Natural killer cell treated with Interleukin-12 subunit alpha and Interleukin-12 subunit beta and Interleukin-15 and Interleukin-18, amount 100 ng/mL, for 72 hours (primary cell): ENCODE results near the gene VTI1A. TPM values are rescaled to one million over a fixed set of nuclear protein-coding genes. Genes with fewer than 3 reads are reported as not detected.
"Not testable (repeated sequence)": the region's sequence is repeated elsewhere in the genome, so short reads cannot be mapped to it uniquely, and the experiment has no call there.

Experiments
- ATAC-seq, 2 donors: fragments of 150-1000 bp; cut with Tn5 transposase in 1 of 2; sonication (Bioruptor Pico), chemical (Tn5 transposase) in 1 of 2; 2 replicates each; pipeline ENCODE4 v1.10.0; 2021
- DNase-seq: peaks from one replicate; pipeline ENCODE4 v3.0.0; 2022; ENCODE audit warnings: low spot score
- H3K27ac Mint-ChIP-seq, 2 donors: 1 replicate in 1 of 2; 2 replicates in 1 of 2; pipeline ENCODE4 v1.8.0; 2022; ENCODE audit warnings: mixed read lengths in 2 of 2, mild to moderate bottlenecking in 1 of 2, moderate library complexity in 1 of 2
- H3K27me3 Mint-ChIP-seq, 2 donors: 1 replicate in 1 of 2; 2 replicates in 1 of 2; pipeline ENCODE4 v1.8.0; 2022; ENCODE audit warnings: mixed read lengths in 2 of 2
- H3K36me3 Mint-ChIP-seq: one replicate; pipeline ENCODE4 v1.8.0; 2022; ENCODE audit warnings: mixed read lengths
- H3K4me1 Mint-ChIP-seq, 2 donors: 1 replicate in 1 of 2; 2 replicates in 1 of 2; pipeline ENCODE4 v1.8.0; 2022; ENCODE audit warnings: low read depth in 2 of 2, mixed read lengths in 2 of 2, mild to moderate bottlenecking in 1 of 2
- H3K4me3 Mint-ChIP-seq: one replicate; pipeline ENCODE4 v1.8.0; 2022; ENCODE audit warnings: mixed read lengths
- H3K9me3 Mint-ChIP-seq: 2 replicates; pipeline ENCODE4 v1.8.0; 2022; ENCODE audit warnings: mixed read lengths
- total RNA-seq, 2 donors: library from RNA; stranded (reverse); gene quantifications; one replicate each; pipeline ENCODE4 v1.2.3, GENCODE V29; 2022

Gene VTI1A
- total RNA-seq, 2 donors from 2014 or later = 51.9 to 90.5 TPM

GRCh38 chr10:112721080-112721698 lies 274.2 kb downstream of the VTI1A start:
- no peak for ATAC-seq
- no peak overlapping the region for H3K4me3 Mint-ChIP-seq
- H3K27me3 Mint-ChIP-seq = no peaks in the 10 kb centered on the region
- H3K9me3 Mint-ChIP-seq = no peaks in the 10 kb centered on the region
- no peak overlapping the region for H3K27ac Mint-ChIP-seq
- H3K4me1 Mint-ChIP-seq = no peaks in the 10 kb centered on the region
- no peaks in the 10 kb centered on the region for H3K36me3 Mint-ChIP-seq
- DNase-seq = no peak

- DNase-seq (no peak), ATAC-seq (no peak)
- no peaks in the 10 kb centered on the region for H3K9me3 Mint-ChIP-seq
- no peaks in the 10 kb centered on the region for H3K4me1 Mint-ChIP-seq
- no peak overlapping the region for H3K4me3 Mint-ChIP-seq
- no peaks in the 10 kb centered on the region for H3K36me3 Mint-ChIP-seq
- no peak overlapping the region for H3K27ac Mint-ChIP-seq
- no peaks in the 10 kb centered on the region for H3K27me3 Mint-ChIP-seq
These were observed 275.7 kb downstream of the VTI1A start for GRCh38 chr10:112722758-112723157.

- Mint-ChIP-seq H3K27ac (no peak overlapping the region), H3K4me3 (no peak overlapping the region), H3K36me3 (no peaks in the 10 kb centered on the region), H3K9me3 (no peaks in the 10 kb centered on the region), H3K4me1 (no peaks in the 10 kb centered on the region), H3K27me3 (no peaks in the 10 kb centered on the region)
- ATAC-seq = no peak
- DNase-seq = no peak
These were observed 276.9 kb downstream of the VTI1A start for GRCh38 chr10:112723876-112724275.

GRCh38 chr10:112724404-112724991 lies 277.5 kb downstream of the VTI1A start:
- no peak for ATAC-seq
- no peak overlapping the region for H3K27ac Mint-ChIP-seq

GRCh38 chr10:112728118-112728883 lies 281.3 kb downstream of the VTI1A start:
- no peak for DNase-seq

More at GRCh38 chr10:112724404-112724991, 277.5 kb downstream of the VTI1A start:
- Mint-ChIP-seq H3K4me3 (no peak overlapping the region), H3K4me1 (no peaks in the 10 kb centered on the region), H3K27me3 (no peaks in the 10 kb centered on the region), H3K36me3 (no peaks in the 10 kb centered on the region), H3K9me3 (no peaks in the 10 kb centered on the region)
- DNase-seq = no peak

GRCh38 chr10:112728997-112729396 lies 282.0 kb downstream of the VTI1A start:
- H3K4me3 Mint-ChIP-seq = no peak overlapping the region
- ATAC-seq = no peak
- DNase-seq = no peak
- H3K4me1 Mint-ChIP-seq = peaks cover 0 to 1% of the 10 kb centered on the region in 2 donors
- H3K27me3 Mint-ChIP-seq = no peaks in the 10 kb centered on the region
- no peaks in the 10 kb centered on the region for H3K9me3 Mint-ChIP-seq
- no peaks in the 10 kb centered on the region for H3K36me3 Mint-ChIP-seq
- no peak overlapping the region for H3K27ac Mint-ChIP-seq

More at GRCh38 chr10:112728118-112728883, 281.3 kb downstream of the VTI1A start:
- H3K27ac Mint-ChIP-seq = no peak overlapping the region
- no peak overlapping the region for H3K4me3 Mint-ChIP-seq
- no peaks in the 10 kb centered on the region for H3K36me3 Mint-ChIP-seq
- no peak for ATAC-seq
- no peaks in the 10 kb centered on the region for H3K4me1 Mint-ChIP-seq
- H3K9me3 Mint-ChIP-seq = no peaks in the 10 kb centered on the region
- no peaks in the 10 kb centered on the region for H3K27me3 Mint-ChIP-seq

- H3K4me1 Mint-ChIP-seq, ATAC-seq: not testable (repeated sequence)
These were observed 284.4 kb downstream of the VTI1A start for GRCh38 chr10:112731450-112731849.

GRCh38 chr10:112732277-112732921 lies 285.4 kb downstream of the VTI1A start:
- ATAC-seq (no peak), DNase-seq (no peak)
- Mint-ChIP-seq H3K36me3 (no peaks in the 10 kb centered on the region), H3K27me3 (no peaks in the 10 kb centered on the region), H3K4me1 (peaks cover 0 to 2% of the 10 kb centered on the region in 2 donors), H3K4me3 (no peak overlapping the region), H3K27ac (no peak overlapping the region), H3K9me3 (no peaks in the 10 kb centered on the region)

More at GRCh38 chr10:112731450-112731849, 284.4 kb downstream of the VTI1A start:
- H3K36me3 Mint-ChIP-seq, H3K9me3 Mint-ChIP-seq, DNase-seq, H3K4me3 Mint-ChIP-seq, H3K27me3 Mint-ChIP-seq, H3K27ac Mint-ChIP-seq: not testable (repeated sequence)

GRCh38 chr10:112735041-112735695 lies 288.2 kb downstream of the VTI1A start:
- H3K36me3 Mint-ChIP-seq = no peaks in the 10 kb centered on the region
- no peak overlapping the region for H3K4me3 Mint-ChIP-seq
- ATAC-seq = no peak
- H3K9me3 Mint-ChIP-seq = no peaks in the 10 kb centered on the region
- peaks cover 0 to 2% of the 10 kb centered on the region in 2 donors for H3K4me1 Mint-ChIP-seq
- H3K27me3 Mint-ChIP-seq = no peaks in the 10 kb centered on the region
- DNase-seq = no peak
- H3K27ac Mint-ChIP-seq = no peak overlapping the region

- Mint-ChIP-seq H3K27ac (no peak overlapping the region), H3K27me3 (no peaks in the 10 kb centered on the region), H3K4me3 (no peak overlapping the region), H3K4me1 (peaks cover 5 to 10% of the 10 kb centered on the region in 2 donors), H3K36me3 (no peaks in the 10 kb centered on the region), H3K9me3 (no peaks in the 10 kb centered on the region)
- ATAC-seq = no peak
- no peak for DNase-seq
These were observed 291.9 kb downstream of the VTI1A start for GRCh38 chr10:112738606-112739591.

- Mint-ChIP-seq H3K27ac (no peak overlapping the region), H3K36me3 (no peaks in the 10 kb centered on the region), H3K27me3 (no peaks in the 10 kb centered on the region), H3K9me3 (no peaks in the 10 kb centered on the region), H3K4me3 (no peak overlapping the region), H3K4me1 (peaks cover 5 to 8% of the 10 kb centered on the region in 2 donors)
- no peak for DNase-seq
- no peak for ATAC-seq
These were observed 292.8 kb downstream of the VTI1A start for GRCh38 chr10:112739592-112740353.

GRCh38 chr10:112741830-112742402 lies 294.9 kb downstream of the VTI1A start:
- Mint-ChIP-seq H3K9me3 (no peaks in the 10 kb centered on the region), H3K27me3 (no peaks in the 10 kb centered on the region), H3K36me3 (no peaks in the 10 kb centered on the region), H3K4me3 (no peak overlapping the region), H3K4me1 (peaks cover 5 to 8% of the 10 kb centered on the region in 2 donors), H3K27ac (no peak overlapping the region)
- DNase-seq (no peak), ATAC-seq (no peak)
